Cerebellar cortex (tissue), 1 donor: ENCODE results near the gene RAC3.

ENCODE experiments used
- DNase-seq: peaks from one replicate; pipeline ENCODE4 v3.0.0-alpha.2; 2015; ENCODE audit warnings: low spot score

Gene RAC3

GRCh38 chr17:82076018-82076784 is 44.7 kb downstream of the RAC3 start:
- DNase-seq, result peak; percentile 30

- DNase-seq, result no peak
Measured at GRCh38 chr17:82076785-82077591, 45.5 kb downstream of the RAC3 start.

GRCh38 chr17:82077617-82078358 is 46.3 kb downstream of the RAC3 start:
- DNase-seq, result peak; percentile 64

- no peak for DNase-seq
Measured at GRCh38 chr17:82078433-82078832, 47.0 kb downstream of the RAC3 start.

GRCh38 chr17:82079001-82079677 is 47.7 kb downstream of the RAC3 start:
- no peak for DNase-seq

- peak; percentile 39 for DNase-seq
Measured at GRCh38 chr17:82080048-82080788, 48.7 kb downstream of the RAC3 start.

- DNase-seq, result no peak
Measured at GRCh38 chr17:82080789-82081464, 49.4 kb downstream of the RAC3 start.

- no peak for DNase-seq
Measured at GRCh38 chr17:82081546-82081945, 50.1 kb downstream of the RAC3 start.

GRCh38 chr17:82081966-82082365 is 50.5 kb downstream of the RAC3 start:
- no peak for DNase-seq

- DNase-seq, result no peak
Measured at GRCh38 chr17:82082456-82082855, 51.0 kb downstream of the RAC3 start.

- no peak for DNase-seq
Measured at GRCh38 chr17:82083009-82083408, 51.5 kb downstream of the RAC3 start.
